OCI-M2 (cell line): Measurements from ENCODE around the gene SLC26A6.

Source experiments
- DNase-seq: peaks from one replicate; lab custom pipeline; 2025; ENCODE audit not compliant: unreplicated experiment; lab: John Stamatoyannopoulos, UW

Gene SLC26A6

DNA sequence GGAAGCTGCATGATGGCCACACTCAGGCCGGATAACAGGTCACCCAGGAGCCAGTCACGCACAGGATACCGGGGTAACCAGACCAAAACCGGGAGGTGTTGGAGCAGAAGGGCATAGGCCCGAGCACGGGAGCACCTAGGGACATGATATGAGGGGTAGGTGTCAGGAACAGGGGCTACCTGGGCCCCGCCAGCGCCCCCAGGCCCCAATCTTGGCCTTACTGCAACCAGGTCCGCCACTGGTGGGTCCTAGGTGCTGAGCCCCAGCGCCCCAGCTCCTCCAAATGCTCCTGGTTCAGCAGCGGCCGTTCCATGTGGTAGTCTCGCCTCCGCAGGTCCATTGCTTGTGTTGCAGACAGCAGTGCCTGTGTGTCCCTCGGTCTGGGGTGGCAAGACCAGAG, 2.0 kb downstream of the SLC26A6 start:
- DNase-seq: no peak

DNA sequence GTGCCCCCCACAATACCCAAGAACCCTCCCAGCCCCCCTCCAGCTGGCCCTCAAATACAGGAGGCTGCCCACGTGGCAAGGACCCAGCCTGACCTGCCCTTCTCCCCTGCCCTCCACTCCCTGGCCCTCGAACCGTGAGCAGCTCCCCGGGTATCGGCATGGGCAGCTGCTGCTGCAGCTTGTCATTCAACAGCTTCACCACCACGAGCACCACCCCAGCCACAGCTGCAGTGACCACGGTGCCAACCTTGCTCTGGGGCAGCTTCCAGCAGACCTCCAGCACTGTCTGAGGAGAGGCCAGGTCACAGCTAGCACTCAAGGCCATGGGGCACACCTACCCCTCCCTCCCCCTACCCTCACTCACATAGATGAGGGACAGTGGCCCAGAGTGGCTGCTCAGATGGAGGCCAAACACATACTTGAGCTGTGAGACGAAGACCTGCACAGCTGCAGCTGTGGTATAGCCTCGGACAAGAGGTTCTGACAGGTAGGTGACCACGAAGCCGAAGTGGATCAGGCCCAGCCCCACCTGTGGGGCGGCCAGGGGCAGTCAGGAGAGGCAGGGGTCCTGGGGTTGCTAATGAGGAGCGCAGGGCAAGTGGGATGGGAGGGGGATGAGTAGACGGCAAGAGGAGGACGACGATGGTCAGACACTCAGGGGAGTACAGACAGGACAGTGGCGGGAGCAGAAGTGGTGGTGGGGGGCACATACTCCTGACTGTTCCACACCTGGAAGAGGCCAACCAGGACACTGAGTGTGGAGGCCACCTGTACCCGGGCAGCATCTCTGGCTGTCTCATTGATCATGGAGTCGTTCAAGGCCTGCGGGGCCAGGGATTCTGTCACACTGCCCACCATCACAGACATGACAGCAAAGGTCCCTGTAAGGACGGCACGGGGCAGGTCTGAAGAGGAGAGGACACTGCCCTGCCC, 3.5 kb downstream of the SLC26A6 start:
- DNase-seq: no peak

DNA sequence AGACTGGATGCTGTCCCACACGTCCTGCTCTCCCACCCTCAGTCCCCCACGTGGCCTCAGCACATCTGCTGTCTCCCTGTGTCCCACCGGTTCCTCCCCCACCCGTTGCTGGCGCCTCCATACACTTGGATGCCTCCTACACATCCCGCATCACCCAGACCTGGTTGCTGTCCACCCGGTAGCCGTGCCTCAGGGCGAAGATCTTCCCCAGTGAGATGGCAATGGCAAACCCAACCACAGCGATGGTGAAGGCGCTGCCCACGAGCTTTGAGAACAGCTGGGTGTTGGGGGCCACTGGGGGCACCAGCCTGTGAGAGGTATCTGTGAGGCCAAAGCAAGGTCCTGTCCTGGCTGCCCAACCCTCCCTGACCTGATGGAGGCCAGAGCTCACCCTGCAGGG, 4.4 kb downstream of the SLC26A6 start:
- DNase-seq: no peak

DNA sequence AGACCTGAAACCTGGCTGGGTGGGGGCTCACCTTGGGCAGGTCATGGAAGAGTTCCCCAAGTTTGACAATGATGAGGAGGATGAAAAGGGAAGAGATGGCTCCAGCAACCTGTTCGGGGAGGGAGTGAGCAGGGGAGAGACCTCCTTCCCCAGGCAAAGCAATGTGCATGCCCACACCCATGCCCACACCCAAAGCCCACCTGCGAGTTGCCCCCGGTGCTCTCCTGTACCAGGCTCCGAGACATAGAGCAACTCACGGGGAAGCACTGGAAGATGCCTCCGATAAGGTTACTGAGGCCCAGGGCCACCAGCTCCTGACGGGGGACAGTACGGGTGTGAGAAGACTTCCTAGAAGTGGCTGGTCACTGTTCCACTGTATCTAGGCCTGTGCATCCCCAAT, 4.9 kb downstream of the SLC26A6 start:
- no peak for DNase-seq

DNA sequence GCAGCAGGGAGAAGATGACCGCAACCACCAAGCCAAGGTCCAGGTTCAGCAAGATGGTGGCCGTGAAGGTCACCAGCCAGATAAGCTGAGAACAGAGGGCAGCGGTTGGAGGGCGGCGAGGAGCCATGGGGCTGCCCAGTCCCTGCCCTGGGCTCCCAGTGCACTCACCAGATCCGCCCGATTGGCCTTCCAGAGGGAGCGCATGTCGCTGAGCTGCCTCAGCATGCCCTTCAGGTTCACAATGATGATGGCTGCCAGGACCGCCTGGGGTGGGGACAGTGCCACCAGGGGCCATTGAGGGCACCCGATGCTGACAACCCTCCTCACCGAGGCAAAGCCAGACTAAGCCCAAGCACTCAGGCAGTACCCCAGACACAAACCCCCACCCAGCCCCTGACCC, 5.4 kb downstream of the SLC26A6 start:
- DNase-seq: no peak

DNA sequence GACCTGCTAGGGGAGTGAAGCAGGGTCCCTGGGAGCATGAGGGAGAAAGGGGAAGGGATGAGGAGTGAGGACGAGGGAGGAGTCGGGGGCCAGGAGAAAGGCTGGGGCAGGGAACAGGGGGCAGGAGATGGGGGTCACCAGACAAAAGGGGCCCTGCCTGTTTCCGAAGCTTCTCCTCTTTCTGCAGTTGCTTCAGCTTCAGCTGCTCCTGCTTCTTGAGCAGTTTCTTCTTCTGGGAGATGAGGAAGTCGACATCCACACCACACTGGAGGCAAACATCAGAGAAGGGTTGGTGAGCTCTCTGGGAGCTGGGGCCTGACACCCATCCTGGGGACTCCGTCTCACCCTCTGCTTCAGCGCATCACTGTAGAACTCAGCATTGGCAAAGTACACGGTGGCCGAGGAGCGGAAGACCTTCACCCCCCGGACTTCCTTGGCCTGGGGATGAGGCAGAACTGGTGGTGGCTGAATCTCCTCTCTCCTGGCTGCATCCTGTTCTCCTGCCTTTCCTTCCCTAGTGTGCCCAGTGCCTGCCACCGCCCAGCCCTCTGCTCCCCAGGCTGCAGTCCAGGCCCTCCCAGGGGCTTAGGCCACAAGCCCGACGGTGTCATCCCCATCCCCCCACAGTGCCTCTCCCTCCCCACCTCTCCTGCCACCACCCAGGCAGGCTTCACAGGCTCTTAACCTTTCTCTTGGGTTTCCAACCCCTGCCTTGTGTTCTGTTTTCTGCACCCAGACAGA, 6.8 kb downstream of the SLC26A6 start:
- DNase-seq: no peak

DNA sequence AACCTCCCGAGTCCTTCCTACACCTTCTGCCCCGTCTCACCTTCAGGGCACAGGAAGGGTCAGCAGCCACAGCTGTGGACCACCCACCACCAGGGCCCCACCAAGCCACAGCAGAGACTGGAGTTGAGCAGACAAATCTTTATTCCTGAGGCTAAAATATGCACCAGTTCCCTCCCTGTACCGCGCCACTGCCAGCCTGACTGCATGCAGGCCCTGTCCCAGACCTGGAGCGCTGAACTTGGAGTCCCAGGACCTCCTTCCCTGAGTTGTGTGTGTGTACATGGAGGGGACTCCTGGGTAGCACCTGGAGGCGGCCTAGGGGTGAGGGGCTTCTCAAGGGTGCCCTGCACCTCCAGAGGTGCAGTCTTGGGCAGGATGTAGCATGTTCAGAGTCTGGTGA, 9.7 kb downstream of the SLC26A6 start:
- no peak for DNase-seq

DNA sequence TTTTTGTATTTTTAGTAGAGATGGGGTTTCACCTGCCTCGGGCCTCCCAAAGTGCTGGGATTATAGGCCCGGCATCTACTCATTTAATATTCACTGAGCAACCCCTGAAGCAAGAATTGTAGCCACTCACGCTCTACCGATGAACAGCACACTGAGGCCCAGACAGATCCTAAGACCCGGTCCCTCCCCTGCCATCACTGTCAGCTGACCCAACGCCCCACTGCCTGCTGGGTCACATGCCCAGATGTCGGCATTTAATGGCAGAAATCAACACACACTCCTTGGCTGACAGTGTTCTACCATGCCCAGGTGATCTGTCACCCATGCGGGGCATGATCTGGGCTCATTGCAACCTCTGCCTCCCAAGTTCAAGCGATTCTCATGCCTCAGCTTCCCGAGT, 10.5 kb downstream of the SLC26A6 start:
- DNase-seq: no peak

DNA sequence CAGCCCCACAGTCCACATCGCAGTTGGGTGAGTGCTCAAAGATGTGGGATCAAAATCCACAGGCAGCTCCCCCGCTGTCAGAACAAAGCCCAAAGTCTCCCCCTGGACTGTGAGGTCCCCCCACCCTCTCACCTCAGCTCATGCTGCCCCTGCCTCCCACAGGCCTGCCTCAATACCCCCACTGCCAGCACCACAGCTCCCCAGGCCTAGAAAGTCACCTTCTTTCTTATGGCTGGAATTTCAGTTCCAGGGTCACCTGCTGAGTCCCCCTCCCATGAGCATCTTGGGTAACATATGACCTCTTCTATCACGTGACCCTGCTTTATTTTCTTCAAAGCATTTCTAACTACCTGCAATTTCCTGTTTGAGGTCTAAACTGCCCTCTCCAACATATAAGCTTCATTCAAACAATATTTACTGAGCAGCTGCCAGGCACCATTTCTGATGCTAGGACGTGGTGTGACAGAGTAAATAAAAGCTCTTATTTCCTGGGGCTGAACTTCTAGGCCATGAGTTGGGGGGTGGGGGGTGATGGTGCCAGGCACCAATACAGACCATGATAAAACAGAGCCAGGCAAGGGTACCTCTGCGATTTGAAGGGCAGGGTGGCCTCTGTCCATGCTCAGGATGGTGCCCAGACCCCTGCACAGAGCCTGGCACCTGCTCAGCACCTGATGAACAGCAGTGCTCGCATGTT, 11.3 kb downstream of the SLC26A6 start:
- DNase-seq: no peak

DNA sequence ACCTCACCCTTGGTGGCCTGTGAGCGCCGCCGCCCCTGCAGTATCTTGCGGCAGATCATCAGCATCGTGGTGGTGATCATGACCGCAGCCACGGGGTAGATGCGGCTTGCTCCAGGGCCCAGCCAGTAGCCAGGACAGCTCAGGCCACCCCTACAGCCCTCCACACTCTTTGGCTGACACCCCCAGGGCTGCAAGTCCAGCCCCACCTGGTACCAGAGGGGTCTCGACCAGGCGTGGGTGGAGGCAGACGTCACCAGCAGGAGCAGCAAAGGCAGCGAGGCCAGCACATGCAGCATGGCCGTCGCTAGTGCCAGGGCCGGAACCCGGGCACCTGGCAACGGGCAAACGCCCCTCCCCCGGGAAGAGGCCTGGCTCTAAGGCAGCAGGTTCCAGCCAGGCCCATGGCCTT, 13.8 kb downstream of the SLC26A6 start, which contains the start of gene TMEM89:
TSS of gene TMEM89 (minus strand) at position 309 of the 409 bp plus-strand sequence. CDS start at position 296, 13 bp downstream.
- DNase-seq: no peak

DNA sequence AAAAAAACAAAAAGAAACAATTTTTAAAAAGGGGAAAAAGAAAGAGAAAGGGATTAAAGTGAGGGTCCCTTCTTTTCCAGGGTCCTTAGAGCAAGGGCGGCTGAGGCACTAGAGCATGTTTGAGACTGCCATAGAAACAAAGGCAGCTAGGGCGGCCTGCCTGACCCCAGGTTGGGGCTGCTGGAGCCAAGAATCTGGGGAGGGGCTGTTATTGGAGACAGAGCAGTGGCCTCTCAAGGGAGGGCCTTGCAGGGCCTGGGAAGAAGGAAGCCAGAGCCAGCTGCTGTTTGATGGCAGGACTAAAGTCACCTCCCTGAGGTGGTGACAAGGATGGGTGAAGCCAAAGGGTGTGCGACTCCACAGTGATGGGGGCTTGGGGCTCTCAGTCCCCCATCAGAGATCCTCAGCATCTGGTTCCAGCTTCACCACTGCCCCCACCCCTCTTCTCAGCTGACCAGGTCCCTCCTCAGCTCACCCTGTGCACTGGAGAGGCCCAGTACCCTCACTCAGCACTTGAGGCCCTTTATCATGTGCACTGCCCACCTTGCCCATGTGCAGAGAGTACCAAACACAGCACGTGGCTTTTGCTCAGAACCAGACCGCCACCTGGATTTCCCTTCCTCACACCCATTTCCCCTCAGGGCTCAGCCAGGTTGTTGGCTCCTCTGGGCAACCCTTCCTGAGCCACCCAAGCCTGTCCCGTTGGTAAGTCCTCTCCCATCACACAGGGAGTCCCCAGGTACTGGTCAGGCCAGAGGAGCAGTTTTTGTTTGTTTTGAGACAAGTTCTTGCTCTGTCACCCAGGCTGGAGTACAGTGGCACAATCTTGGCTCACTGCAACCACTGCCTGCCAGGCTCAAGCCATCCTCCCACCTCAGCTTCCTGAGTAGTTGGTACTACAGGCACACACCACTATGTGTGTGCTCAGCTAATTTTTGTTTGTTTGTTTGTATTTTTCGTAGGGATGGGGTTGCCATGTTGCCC, 15.4 kb downstream of the SLC26A6 start:
- DNase-seq: no peak

DNA sequence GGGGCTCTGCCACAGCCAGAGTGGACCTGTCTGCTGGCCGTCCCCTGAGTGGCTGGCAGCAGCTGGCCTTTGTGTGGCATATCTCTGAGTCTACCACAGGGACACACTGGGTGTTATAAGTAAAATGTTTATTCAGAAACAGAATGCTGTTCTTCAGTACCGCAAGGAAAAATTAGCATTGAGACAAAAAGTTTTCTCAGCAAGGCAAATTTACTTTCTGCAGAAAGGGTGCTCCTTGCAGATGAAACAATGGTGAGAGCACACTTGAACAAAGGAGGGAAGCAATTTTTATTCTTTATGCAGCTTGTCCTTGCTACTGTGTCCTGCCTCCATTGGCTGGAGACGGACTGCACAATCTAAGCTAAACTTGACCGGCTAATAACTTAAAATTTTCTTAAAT, 17.7 kb downstream of the SLC26A6 start:
- DNase-seq: no peak

DNA sequence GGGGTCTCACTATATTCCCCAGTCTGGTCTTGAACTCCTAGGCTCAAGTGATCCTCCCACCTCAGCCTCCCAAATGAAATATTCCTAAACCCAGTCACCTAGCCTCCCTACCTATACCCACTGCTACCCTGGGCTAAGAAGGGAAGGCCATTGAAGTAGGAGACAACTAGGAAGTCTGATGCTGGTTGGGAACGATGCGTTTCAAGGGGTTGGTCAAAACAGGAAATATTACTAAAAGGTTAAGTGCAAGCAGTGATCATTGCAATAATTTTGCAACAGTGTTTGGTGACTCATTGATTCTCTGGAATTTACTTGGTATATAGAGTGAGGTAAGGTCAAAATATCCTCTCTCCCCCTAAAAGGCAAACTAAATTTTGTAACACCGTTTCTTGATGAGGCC, 21.2 kb downstream of the SLC26A6 start:
- no peak for DNase-seq

DNA sequence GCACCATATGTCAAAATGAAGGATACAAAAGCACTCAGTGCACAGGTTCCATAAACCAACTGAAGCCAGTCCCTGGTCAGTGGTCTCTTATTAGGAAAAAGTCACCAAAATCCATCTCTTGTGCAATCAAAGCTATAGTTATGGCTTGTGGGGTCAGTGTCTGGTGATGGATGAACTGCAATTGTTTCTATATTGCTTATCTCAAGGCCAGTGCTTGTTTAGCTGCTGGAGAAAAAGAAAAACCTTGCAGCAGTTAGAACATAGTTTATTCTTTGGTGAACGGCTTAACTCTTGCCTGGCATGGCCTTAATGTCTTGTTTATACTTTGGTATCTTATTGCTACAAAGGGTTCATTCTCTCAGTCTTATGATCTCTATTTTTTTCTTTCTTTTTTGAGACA, 23.0 kb downstream of the SLC26A6 start:
- no peak for DNase-seq

DNA sequence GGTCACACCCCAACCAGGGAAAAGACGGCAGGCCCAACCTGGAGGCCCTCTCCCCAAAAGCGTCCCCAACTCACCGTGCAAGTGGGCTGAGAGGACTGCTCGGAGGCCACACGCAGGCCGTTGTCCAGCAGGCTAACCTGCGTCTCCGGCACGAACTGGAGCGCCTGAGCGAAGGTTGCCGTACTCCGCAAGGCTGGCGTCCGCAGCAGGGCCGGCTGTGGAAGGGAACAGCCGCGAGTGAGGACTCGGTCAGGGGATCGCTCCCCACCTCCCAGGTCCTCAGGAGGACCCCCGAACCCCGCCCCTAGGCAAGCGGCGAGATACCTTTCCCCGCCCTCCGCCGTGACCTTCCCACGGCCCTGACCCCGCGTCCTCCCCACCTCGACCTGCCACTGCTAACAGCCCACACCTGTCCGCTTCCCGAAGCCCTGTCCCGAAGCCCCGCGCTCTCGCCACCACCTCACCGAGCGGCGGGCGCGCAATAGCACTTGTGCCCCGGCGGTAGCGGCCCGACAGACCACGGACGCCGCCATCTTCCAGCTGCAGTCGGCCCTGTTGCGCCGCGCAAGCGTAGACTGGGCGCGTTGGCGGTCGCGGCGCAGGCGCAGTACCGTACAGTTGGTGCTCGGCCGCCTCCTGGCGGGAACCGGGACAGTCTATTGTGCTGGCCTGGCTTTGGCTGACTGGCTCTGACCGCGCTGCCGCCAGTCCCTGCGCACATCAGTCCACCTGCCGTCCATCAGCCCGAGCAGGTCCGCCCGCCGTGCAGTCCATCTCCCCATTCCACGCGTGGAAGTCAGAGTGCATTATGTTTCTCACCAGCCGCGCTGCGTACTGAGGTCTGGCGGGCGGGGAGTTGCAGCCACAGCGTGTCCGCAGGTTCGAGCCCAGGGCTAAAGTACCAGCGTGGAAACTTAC, 25.9 kb downstream of the SLC26A6 start, which contains the start of gene UQCRC1:
TSS of gene UQCRC1 (minus strand) at position 559 of the 918 bp plus-strand sequence. CDS start at position 533, 26 bp downstream.
- DNase-seq: peak; percentile 32

DNA sequence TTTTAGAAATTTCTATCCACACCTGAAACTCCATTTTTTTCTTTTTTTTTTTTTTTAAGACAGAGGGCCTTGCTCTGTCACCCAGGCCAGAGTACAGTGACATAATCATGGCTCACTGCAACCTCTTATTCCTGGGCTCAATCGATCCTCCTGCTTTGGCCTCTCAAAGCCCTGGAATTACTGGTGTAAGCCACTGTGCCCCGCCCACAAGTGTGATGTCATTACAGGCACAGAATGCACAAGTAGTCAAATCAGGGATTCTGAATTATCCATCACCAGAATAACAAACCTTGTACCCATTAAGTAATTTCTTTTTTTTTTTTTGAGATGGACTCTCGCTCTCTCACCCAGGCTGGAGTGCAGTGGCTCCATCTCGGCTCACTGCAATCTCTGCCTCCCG, 27.7 kb downstream of the SLC26A6 start:
- DNase-seq: no peak

DNA sequence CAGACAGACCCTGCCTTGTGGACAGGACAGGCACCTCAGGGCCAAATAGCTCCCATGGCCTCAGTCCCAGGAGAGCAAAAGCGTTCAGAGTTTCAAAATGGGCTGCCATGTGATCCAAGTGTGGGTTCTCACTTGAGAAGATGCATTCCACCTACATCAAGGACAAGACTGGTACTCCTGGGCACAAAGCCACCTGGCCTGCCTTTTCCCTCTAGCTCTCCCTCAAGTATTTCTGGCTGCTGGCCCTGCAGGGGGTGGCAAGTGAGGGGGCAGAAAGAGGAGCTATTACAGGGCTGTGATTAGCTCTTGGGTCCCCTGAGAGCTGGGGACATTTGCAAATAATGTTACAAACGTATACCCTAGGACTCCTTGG, 33.7 kb downstream of the SLC26A6 start:
- DNase-seq: no peak

DNA sequence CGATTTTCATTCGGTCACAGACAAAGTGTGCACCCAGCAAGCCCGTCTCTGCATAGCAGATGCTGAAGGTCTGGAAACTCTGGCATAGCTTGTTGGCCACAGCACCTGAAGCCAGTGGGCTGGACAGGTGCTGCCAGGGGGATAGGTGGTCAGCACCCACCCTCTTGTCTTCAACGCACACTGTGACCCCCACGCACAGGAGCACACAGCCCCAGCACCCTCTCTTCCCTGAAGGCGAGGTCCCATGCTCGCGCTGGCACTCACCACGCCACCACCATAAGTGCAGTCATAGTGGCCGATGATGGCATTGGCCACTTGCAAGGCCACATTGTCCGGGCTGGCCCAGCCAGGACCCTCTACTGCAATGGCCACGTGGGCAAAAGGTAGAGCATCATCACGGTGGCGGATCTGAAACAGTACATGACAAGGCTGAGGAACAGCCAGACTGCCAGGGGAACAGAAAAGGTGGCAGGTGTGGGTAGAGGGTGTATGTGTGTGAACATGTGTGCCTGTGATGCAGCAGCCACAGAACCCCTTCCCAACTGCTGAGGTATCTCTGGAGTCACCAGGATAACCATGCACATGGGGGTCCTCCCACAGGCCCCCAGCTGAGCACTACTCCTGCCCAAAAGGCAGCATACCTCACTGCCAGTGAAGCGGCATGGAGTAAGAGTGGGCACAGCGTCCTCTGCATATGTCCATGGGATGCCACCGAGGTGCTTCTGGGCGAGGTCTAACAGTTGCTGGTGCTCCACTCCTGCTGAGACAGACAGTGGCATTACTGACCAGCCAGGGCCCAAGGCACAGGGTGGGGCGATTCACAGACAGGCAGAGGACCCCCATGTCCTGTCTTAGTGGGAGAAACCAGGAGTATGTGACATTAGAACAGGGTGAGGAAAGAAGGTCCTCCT, 34.3 kb downstream of the SLC26A6 start:
- no peak for DNase-seq
